MG63 (cell line): Measurements from ENCODE around the gene RASEF. TPM values are rescaled to one million over a fixed set of nuclear protein-coding genes. Genes with fewer than 3 reads are reported as not detected.

Experiments
- DNase-seq: peaks from one replicate; pipeline ENCODE4 v3.0.0-alpha.2; 2020
- H3K27me3 ChIP-seq: fragments of 250-450 bp; sonication (Bioruptor Pico); 2 replicates; pipeline ENCODE4 v1.5.1; 2020; ENCODE audit warnings: mild to moderate bottlenecking, moderate library complexity
- H3K36me3 ChIP-seq: fragments of 250-450 bp; sonication (Bioruptor Pico); 2 replicates; pipeline ENCODE4 v1.5.1; 2020; ENCODE audit warnings: mild to moderate bottlenecking, moderate library complexity
- H3K4me3 ChIP-seq: fragments of 250-450 bp; sonication (Bioruptor Pico); 2 replicates; pipeline ENCODE4 v1.5.1; 2020; ENCODE audit warnings: mild to moderate bottlenecking, moderate library complexity
- H3K9me3 ChIP-seq: fragments of 250-450 bp; sonication (Bioruptor Pico); 2 replicates; pipeline ENCODE4 v1.5.1; 2020; ENCODE audit warnings: mild to moderate bottlenecking, moderate library complexity
- total RNA-seq: library from RNA; depleted of rRNA; stranded (reverse); fragments of >200 nt; shearing (Covaris generic); gene quantifications from 2 replicates; pipeline ENCODE4 v1.2.3, GENCODE V29; 2014; ENCODE audit warnings: low replicate concordance

RASEF gene
- total RNA-seq, 1 experiment from 2014 or later: 0.92 TPM

DNA sequence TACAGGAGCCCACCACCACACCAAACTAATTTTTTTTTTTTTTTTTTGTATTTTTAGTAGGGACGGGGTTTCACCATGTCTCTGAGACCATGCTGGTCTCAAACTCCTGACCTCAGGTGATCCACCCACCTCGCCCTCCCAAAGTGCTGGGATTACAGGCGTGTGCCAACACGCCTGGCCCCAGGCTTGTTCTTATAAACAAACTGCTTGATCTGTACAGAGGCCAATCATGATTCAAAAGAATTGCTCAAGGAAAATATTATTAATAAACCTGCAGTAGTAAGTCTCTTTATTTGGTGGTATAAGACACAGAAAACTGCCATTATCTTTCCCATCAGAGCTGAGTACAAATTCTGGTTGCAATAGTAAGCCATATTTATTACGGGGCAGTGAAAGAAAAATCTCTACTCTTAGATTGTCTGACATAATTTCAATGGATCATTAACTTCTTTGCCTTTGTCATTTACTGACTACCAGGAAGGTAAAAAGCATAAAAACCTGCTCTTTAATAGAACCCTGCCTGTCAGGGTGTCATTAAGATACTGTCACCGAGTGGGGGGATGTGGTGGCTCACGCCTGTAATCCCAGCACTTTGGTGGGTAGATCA lies 33.3 kb downstream of the RASEF start:
- Histone ChIP-seq H3K4me3 (no peak overlapping the region), H3K9me3 (no peaks in the 10 kb centered on the region), H3K36me3 (no peaks in the 10 kb centered on the region), H3K27me3 (no peaks in the 10 kb centered on the region)
- no peak for DNase-seq

DNA sequence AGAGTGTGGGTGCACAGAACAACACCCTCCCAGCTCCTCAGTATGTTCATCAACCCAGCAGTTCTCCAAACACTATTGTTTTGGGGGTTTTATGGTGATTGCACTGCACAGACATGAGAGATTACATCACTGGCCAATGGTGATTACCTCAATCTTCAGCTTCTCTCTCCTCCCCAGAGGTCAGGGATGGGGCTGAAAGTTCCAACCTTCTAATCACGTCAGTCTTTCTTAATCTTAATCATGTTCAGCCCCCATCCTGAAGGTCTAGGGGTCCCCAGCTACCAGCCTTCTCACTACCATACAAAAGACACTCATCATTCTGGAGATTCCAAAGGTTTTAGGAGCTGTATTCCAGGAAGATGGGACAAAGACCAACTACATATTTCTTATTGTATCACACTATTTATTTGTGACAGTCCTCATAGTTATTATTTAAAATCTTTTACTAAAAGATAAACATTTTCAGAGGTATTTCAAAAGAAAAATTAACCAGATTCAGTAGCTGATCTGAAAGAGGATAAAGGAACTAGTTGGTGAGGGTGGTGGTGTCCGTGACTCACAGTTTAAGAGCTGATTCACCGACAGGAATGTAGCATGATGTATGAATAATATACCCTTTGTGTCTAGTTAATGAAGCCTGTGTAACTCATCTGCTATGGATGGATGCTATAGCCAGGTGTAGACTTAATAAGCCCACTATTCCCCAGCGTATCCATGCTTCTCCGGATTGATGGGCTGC lies 35.6 kb downstream of the RASEF start:
- Histone ChIP-seq H3K36me3 (no peaks in the 10 kb centered on the region), H3K27me3 (no peaks in the 10 kb centered on the region), H3K9me3 (no peaks in the 10 kb centered on the region), H3K4me3 (no peak overlapping the region)
- DNase-seq: peak; percentile 62

DNA sequence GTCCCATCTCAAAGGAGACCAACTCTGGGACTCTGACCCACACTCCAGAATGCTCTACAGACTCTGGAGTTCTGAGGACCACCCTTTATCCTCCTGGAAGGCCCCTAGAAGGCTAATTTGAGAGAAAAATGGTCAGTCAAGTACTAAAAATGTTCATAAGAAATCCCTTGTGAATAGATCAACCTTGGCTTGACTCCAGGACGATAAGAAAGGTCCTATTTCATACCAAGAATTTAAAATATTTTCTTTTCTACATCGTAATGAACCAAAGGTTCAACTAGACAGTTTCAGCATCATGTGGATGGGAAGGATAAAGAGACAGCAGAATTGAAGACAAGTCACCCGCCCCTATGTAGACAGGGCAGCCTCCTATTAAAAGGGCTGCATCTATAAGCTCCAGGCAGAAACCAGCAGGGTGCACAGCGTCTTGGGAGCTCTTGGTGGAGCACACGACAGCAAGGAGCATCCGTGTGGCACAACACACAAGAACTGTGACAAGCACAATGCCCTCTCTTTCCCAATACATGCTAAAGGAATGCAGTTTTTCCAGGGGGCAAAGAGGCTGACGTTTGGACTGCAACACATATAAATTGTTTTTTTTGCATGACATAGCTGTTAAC lies 38.3 kb downstream of the RASEF start:
- Histone ChIP-seq H3K9me3 (no peaks in the 10 kb centered on the region), H3K36me3 (no peaks in the 10 kb centered on the region), H3K4me3 (no peak overlapping the region), H3K27me3 (no peaks in the 10 kb centered on the region)
- DNase-seq: no peak

DNA sequence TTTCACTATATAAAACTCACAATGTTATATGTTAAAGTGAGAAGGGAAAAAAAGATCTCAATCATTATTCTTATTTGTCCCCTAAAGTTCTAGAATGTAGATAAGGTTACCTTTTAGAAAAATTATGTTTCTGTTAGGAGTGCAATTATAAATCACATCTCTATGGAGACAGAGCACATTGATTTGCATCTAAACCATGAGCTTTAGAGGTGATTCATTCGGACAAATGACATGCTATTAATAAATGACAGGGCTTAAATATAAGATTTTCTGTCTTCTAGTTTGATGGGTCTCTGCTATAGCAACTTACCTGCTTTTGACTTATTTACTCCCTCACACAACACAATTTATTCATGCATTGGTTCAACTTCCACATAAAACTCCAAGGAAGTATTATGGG lies 39.8 kb downstream of the RASEF start:
- Histone ChIP-seq H3K4me3 (no peak overlapping the region), H3K27me3 (no peaks in the 10 kb centered on the region), H3K36me3 (no peaks in the 10 kb centered on the region), H3K9me3 (no peaks in the 10 kb centered on the region)
- no peak for DNase-seq

DNA sequence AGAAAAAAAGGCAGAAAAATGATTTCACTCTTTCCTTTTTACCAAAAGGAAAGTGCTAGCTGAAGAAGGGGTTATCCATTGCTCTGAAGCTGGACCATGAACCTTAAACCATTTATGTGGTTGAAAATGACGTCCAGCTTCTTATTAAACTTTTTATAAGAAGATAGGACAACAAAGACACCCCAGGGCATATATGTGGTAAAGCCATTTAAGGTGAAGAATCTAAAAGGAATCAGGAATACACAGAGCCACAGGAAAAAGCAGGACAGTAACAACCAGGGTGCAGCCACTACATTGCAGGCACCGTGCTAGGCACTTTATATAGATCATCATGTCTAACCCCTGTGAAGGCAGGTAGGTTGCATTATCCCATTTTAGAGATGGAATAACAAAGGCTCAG lies 42.1 kb downstream of the RASEF start:
- Histone ChIP-seq H3K27me3 (no peaks in the 10 kb centered on the region), H3K36me3 (no peaks in the 10 kb centered on the region), H3K9me3 (no peaks in the 10 kb centered on the region)

DNA sequence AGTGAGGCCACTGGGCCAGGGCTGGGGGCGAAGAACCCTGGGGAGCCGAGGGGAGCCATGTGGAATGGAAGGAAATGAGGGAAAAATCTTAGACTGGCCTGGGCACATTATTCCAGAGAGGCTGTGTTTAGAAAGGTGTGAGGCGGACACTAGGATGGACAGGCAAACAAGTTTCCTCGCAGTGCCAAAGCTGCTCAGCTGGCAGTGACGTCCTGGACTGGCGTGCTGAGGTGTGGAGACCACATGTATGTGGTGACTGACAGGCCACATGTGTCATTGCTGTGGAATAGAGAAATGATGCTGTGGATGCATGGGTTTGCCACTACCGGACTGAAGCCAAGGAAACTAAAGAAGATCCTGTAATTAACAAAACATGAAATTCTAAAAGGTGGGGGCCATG lies 42.6 kb downstream of the RASEF start:
- H3K27me3 ChIP-seq: no peaks in the 10 kb centered on the region
- H3K36me3 ChIP-seq: no peaks in the 10 kb centered on the region
- H3K9me3 ChIP-seq: no peaks in the 10 kb centered on the region
- no peak overlapping the region for H3K4me3 ChIP-seq
- DNase-seq: no peak

More for the DNA sequence above, 42.1 kb downstream of the RASEF start:
- no peak for DNase-seq
- no peak overlapping the region for H3K4me3 ChIP-seq

DNA sequence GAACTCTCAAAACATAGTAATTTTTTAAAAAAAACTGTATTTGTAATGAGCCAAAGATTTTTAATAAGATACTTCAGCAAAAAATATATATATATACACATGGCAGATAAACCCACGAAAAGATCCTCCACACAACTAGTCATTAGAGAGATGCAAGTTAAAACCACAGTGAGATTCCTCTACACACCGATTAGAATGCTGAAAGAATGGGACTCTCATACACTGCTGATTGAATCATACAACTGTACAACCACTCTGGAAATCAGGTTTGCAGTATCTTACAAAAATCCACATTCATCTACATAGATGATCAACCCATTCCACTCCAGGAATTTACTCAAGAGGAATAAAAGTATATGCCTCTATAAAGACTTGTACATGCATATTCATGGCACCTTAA lies 43.7 kb downstream of the RASEF start:
- no peaks in the 10 kb centered on the region for H3K27me3 ChIP-seq
- H3K9me3 ChIP-seq: no peaks in the 10 kb centered on the region
- no peak for DNase-seq
- H3K4me3 ChIP-seq: no peak overlapping the region
- H3K36me3 ChIP-seq: no peaks in the 10 kb centered on the region

DNA sequence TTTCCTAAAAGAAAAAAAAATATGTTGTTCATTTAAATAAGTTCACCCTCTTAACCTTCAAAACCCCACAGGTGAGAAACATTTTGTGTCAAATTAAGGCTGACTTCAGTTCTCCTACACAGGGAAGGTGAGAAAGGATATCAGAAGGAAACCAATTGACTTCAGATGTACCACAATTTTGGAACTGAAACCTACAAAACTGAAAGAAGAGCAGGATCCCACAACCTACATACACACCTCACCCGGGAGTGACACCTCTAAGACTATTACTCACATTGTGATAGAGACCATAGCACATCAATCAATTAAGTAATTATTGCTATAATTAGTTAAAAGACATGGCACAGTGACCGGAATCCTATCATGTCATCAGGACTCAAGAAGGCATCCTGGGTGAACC lies 47.0 kb downstream of the RASEF start:
- DNase-seq: no peak
- Histone ChIP-seq H3K36me3 (no peaks in the 10 kb centered on the region), H3K4me3 (no peak overlapping the region), H3K27me3 (no peaks in the 10 kb centered on the region), H3K9me3 (no peaks in the 10 kb centered on the region)

DNA sequence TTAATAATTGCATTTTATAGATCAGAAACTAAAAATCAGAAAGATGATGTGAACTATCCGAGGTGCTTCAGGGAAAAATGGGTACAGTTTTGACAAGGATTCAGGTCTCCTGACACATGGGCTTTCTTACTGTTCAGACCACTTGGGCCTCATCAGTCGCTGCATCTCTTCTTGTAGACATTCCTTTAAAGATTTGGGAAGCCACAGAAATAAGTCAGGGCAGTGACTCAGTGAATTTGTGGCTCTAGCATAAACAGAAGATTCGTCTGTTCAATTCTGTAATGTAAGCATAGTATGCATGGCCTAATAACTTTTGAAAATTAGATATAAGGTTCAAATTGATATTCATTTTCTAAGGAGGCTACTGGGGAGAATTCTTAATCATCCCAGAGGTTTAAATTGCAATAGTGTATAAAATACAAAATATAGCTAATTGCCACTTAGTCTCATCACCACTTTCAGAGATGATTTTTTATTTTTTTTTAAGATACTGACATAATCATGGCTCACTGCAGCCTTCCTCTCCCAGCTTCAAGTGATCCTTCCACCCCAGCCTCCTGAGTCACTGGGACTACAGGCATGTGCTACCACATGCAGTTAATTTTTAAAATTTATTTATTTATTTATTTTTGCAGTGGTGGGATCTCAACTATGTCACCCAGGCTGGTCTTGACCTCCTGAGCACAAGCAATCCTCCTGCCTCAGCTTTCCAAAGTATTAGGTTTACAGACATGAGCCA lies 48.9 kb downstream of the RASEF start:
- peak; percentile 31 for DNase-seq
- no peaks in the 10 kb centered on the region for H3K36me3 ChIP-seq
- no peak overlapping the region for H3K4me3 ChIP-seq
- H3K9me3 ChIP-seq: no peaks in the 10 kb centered on the region
- H3K27me3 ChIP-seq: no peaks in the 10 kb centered on the region

DNA sequence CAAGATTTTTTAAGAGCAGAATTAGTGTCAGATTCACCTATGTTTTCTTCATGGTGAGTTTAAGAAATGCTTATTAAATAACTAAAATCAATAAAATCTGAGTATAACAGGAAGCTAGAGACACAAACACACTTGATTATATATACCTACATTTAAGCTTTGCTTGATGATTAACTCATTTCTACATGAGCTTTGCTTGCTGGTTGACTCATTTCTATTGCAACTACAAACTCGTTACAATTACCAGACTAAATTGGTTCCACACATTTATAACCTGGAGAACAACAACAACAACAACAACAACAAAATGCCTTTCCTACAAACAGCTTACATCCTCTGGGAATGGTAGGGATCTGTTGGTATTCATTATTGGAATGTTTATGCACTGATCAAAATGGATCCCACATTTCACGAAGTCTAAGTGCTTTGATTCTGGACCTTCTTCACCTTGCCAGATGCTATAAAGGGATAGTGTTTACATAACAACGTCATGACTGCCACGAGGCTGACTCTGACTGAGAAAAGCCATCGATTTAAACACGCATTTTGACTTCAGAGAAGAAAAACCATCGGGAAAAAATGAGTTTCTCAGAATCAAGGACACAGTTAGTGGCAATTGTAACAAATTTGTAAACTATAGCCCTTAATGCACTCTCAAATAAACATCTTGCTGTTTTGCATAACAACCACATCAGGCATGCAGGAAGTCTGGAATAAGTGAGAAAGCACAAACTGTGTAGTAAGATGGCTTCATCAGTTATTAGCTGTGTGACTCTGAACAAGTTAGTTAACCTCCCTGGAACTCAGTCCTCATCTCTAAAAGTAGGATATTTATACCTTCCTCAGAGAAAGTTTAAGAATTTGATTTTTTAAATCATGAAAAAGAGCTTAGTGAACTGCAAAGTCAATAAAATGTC lies 49.8 kb downstream of the RASEF start:
- H3K27me3 ChIP-seq: no peaks in the 10 kb centered on the region
- H3K4me3 ChIP-seq: no peak overlapping the region
- H3K36me3 ChIP-seq: no peaks in the 10 kb centered on the region
- no peak for DNase-seq
- H3K9me3 ChIP-seq: no peaks in the 10 kb centered on the region

DNA sequence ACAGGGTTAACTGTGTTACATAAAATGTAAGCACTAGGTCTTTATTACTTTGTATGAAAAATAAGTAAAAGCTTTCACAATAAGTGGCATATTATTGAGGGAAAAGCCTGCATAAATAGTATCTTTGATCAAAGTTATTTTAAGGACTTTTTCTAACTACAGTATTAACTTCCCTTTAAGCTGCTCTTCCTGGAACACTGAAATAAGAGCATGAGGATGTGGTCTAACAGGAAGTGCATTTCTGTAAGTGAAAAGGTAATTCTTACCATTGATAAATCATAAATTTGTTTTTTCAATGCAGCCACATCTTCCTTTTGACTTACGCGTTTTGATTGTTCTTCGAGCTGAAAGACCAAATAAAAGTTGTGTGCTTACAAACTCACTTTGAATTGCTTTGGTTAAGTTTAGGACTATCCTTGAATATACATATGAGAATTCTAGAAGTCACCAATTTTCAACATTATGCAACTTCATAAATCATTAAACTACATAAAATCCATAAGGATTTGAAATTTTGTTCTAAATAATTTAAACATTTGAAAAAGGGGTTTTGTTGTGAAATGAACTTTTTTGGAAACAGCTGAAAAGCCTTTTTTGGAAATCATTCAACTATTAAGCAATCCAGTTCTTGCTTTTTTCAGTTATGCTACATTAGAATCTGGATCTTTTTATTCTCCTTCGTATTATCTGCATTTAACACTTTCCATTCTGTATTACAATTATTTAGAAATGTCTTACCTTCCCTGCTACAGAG lies 50.6 kb downstream of the RASEF start:
- Histone ChIP-seq H3K36me3 (no peaks in the 10 kb centered on the region), H3K27me3 (no peaks in the 10 kb centered on the region), H3K9me3 (no peaks in the 10 kb centered on the region), H3K4me3 (no peak overlapping the region)
- no peak for DNase-seq

DNA sequence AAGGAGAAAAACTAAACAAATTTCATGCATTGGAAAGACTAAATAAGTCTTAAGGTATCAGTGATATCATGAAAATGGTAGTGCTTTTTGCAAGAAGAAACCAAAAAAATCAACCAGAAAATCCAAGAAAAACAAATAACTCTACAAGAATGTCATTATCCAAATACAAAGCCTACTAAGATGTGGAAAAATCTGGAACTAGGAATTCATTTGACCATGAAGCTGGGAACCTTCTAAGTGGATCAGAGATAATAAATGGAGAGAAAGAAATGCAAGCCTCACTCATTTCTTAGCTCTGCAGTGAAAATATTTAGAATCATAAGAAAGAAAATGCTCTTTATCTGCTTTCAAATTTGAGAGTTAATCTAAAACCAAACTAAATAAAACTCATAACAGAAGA lies 51.3 kb downstream of the RASEF start:
- H3K27me3 ChIP-seq: no peaks in the 10 kb centered on the region
- no peak overlapping the region for H3K4me3 ChIP-seq
- no peaks in the 10 kb centered on the region for H3K9me3 ChIP-seq
- no peak for DNase-seq
- H3K36me3 ChIP-seq: no peaks in the 10 kb centered on the region

DNA sequence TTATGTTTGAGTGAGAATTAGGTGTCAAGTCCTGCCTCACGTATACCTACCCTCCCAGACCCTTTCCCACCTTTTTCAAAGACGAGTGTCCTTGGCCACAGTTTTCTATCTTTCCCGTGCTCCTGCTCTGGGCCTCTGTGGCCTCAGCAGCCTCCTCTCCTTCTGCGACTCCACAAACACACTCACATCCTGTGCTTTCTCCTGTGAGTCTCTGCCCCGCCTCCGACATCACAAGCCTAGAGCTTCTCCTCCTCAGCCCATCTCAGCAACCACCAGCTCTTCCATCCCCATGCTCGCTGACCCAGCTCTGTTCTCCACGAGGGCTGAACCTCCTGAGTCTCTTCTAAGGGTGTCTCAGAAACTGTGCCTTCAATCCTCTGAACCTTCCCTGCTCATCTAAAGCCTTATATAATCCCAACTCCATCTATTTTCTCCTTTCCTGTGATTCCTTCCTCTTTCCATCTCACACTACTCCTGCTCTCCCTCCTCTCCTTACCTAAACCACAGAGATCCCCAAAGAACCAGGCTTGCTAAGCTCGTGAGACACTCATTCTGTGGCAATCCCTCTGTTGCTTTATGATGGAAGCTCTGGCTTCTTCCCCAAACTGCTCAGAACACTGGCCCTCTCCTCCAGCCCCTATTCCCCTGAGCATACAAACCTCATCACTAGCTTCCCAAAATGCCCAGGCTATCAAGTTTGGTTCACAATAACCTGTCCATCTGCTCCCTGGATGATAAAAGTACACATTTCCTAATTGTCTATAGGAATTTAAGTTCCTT lies 55.2 kb downstream of the RASEF start:
- DNase-seq: no peak
- H3K27me3 ChIP-seq: no peaks in the 10 kb centered on the region
- no peak overlapping the region for H3K4me3 ChIP-seq

DNA sequence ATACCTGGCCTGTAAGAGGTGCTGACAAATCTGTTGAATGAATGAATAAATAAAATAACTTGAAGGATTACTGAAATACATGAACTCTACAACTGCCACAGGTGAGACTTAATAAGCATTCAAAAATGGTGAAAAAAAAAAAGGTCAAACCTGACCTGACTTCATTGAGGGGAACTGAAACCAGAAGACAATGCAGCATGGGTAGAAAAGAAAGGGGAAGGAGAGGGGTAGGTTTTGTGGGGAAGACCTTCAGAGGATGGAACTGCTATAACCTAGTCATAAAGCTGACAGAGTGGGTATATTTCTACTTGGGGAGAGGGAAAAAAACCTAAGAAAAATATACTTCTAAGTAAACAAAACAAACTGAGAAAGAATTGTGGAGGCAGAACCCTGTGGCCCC lies 56.6 kb downstream of the RASEF start:
- DNase-seq: no peak
- Histone ChIP-seq H3K27me3 (no peaks in the 10 kb centered on the region), H3K4me3 (no peak overlapping the region), H3K9me3 (no peaks in the 10 kb centered on the region), H3K36me3 (no peaks in the 10 kb centered on the region)

More for the DNA sequence above, 55.2 kb downstream of the RASEF start:
- no peaks in the 10 kb centered on the region for H3K9me3 ChIP-seq
- no peaks in the 10 kb centered on the region for H3K36me3 ChIP-seq

DNA sequence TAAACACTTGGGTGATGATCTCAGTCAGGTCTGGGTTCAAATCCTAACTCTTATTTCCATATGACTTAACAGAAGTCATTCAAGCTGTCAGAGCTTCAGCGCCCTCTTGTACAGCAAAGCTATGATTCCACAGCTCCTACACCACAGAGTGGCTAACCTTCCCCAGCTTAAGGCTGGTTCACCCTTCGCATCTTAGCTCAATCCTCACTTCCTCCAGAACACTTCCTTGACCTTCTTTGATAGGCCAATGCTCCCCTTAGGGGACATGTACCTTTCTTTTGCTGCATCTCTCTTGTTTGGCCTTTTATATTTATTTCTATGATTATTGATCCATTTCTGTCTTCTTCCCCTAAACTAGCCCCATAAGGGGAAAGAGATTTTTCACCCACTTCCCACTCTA lies 57.0 kb downstream of the RASEF start:
- no peaks in the 10 kb centered on the region for H3K9me3 ChIP-seq
- H3K27me3 ChIP-seq: no peaks in the 10 kb centered on the region
- H3K36me3 ChIP-seq: no peaks in the 10 kb centered on the region
- no peak overlapping the region for H3K4me3 ChIP-seq
- no peak for DNase-seq
